DND-41 (cell line): Measurements from ENCODE around the gene ZCWPW1.

ENCODE experiments used
- EZH2 ChIP-seq: IDR thresholded peaks from 3 replicates; pipeline ENCODE4 v1.6.1; 2012; ENCODE audit warnings: borderline replicate concordance, low read depth, mild to moderate bottlenecking, moderate library complexity, low read length, inconsistent platforms; ENCODE audit not compliant: severe bottlenecking
- TF ChIP-seq, protein P1 (sequence below): IDR thresholded peaks from 2 replicates; pipeline ENCODE4 v1.5.1; 2012; ENCODE audit warnings: borderline replicate concordance, low read length, moderate library complexity, mild to moderate bottlenecking; ENCODE audit not compliant: poor library complexity, severe bottlenecking; ENCODE audit errors: extremely low read depth

DNA sequence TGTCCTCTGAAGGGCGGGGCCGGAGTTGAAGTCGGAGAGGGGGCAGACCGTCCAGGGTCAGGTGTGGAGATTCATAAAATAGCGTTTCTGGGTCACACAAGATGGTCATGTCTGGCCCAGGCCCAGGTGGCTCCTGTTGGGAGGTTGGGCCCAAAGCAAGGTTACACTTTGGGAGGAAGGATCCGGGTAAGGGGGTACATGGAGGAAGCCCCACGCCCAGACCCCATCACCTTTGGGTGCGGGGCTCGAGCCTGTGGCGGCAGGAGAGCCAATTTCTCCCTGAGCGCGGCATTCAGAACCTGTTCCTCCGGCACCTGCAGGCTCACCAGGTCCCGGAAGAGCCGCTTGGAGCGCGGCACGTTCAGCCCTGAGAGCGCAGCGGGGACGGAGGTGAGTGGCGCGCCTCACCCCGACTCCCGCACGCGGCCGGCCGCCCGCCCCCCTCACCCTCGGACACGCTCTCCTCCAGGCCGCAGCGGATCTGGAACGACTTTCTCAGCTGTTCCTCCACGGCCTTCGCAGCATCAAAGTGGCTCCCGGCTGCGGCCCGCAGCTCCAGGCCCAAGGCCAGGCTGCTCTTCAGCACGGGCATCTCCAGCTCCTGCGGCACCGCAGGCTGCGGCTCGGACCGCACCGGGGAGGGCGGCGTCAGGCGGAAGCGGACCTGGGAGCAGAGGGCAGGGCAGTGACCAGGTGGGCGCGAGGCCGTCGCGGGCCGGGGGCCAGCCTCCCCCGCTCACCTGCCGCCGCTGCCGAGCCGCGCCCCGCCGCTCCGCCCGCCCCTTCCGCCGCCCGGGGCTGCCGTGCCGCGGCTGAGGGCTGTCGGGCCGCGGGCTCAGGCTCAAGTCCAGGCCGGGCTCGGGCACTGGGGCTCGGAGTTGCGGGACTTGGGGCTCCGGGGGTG, 7.2 kb upstream of the ZCWPW1 start:
- TF ChIP-seq, protein P1, sequence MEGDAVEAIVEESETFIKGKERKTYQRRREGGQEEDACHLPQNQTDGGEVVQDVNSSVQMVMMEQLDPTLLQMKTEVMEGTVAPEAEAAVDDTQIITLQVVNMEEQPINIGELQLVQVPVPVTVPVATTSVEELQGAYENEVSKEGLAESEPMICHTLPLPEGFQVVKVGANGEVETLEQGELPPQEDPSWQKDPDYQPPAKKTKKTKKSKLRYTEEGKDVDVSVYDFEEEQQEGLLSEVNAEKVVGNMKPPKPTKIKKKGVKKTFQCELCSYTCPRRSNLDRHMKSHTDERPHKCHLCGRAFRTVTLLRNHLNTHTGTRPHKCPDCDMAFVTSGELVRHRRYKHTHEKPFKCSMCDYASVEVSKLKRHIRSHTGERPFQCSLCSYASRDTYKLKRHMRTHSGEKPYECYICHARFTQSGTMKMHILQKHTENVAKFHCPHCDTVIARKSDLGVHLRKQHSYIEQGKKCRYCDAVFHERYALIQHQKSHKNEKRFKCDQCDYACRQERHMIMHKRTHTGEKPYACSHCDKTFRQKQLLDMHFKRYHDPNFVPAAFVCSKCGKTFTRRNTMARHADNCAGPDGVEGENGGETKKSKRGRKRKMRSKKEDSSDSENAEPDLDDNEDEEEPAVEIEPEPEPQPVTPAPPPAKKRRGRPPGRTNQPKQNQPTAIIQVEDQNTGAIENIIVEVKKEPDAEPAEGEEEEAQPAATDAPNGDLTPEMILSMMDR = no peak
- TF ChIP-seq EZH2 = no peak
